Lower leg skin (tissue), 4 donors: ENCODE results near the gene POU2AF3. TPM values are rescaled to one million over a fixed set of nuclear protein-coding genes. Genes with fewer than 3 reads are reported as not detected.

ENCODE experiments used
- DNase-seq, 2 donors: peaks; one replicate each; pipeline ENCODE4 v3.0.0-alpha.2; 2019; ENCODE audit warnings: low spot score in 2 of 2
- H3K4me3 ChIP-seq: fragments of 200-600 bp; sonication (generic); 2 replicates; pipeline ENCODE4 v1.5.1; 2017; ENCODE audit warnings: mild to moderate bottlenecking, low read depth; ENCODE audit not compliant: poor library complexity, severe bottlenecking
- POLR2A ChIP-seq, 2 donors: fragments of 450-650 bp; IDR thresholded peaks; one replicate each; pipeline ENCODE4 v1.6.1; 2016 to 2017; ENCODE audit warnings: antibody characterized with exemption in 2 of 2, mild to moderate bottlenecking in 1 of 2, moderate library complexity in 1 of 2
- whole genome bisulfite sequencing, 2 donors: methylation state at CpG; one replicate each; pipeline ENCODE4 v1.1.5; 2018; 5-methylcytosine and 5-hydroxymethylcytosine counted together
- intact Hi-C: fragments of 100-400 bp; cut with DNase I; formaldehyde crosslinking; loops from one replicate; pipeline ENCODE4 v1.15.0; 2023; ENCODE audit warnings: low total_unique reads
- total RNA-seq, 4 donors: library from RNA; depleted of rRNA; stranded (reverse); fragments of >200 nt; gene quantifications; one replicate each; pipeline ENCODE4 v1.1.0, GENCODE V29; 2016
- TF ChIP-seq, protein P1 (sequence below), 3 donors: fragments of 450-650 bp; IDR thresholded peaks; one replicate each; pipeline ENCODE4 v1.5.1; 2016; ENCODE audit warnings: antibody characterized with exemption in 3 of 3, mild to moderate bottlenecking in 3 of 3, moderate library complexity in 2 of 3

The POU2AF3 gene
- total RNA-seq, 4 donors from 2014 or later = not detected

DNA sequence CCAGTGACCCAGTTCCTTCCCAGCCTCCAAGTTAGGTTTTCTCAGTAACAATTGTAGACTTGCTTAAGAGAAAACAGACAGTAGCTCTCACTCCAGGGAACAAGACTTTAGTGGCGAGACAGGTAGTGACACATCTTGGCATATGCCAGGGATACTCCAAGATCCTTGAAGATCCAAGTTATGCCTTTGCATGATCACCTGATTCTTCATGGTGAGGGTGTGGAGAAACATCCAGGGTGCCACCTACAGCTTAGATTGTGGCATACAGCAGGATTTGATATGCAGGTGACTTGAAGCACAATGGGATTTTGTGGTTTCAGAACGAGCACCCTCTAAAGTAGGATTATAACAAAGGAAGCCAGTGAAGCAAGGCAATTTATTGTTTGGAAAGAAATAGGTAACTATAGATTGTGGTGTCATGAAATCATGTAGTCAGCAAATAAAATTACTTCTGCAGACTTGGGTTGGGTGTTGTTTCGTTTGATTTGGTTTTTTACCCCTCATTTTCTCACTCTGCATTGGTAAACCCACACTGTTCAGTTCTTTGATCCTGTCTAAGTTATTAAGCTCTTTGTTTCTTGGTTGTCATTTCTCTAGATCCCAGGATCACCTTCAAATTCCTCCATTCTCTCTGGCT, 9.2 kb downstream of the POU2AF3 start:
- TF ChIP-seq, protein P1, sequence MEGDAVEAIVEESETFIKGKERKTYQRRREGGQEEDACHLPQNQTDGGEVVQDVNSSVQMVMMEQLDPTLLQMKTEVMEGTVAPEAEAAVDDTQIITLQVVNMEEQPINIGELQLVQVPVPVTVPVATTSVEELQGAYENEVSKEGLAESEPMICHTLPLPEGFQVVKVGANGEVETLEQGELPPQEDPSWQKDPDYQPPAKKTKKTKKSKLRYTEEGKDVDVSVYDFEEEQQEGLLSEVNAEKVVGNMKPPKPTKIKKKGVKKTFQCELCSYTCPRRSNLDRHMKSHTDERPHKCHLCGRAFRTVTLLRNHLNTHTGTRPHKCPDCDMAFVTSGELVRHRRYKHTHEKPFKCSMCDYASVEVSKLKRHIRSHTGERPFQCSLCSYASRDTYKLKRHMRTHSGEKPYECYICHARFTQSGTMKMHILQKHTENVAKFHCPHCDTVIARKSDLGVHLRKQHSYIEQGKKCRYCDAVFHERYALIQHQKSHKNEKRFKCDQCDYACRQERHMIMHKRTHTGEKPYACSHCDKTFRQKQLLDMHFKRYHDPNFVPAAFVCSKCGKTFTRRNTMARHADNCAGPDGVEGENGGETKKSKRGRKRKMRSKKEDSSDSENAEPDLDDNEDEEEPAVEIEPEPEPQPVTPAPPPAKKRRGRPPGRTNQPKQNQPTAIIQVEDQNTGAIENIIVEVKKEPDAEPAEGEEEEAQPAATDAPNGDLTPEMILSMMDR (IDR thresholded peaks at IDR 0.05) = no peak
- TF ChIP-seq POLR2A (IDR thresholded peaks at IDR 0.05) = no peak
- 68 to 79% methylated on average over 3 of the region's 3 CpGs for WGBS, 2 donors
- H3K4me3 ChIP-seq = no peak overlapping the region
- intact Hi-C loops = no loop called here
- no peak for DNase-seq

DNA sequence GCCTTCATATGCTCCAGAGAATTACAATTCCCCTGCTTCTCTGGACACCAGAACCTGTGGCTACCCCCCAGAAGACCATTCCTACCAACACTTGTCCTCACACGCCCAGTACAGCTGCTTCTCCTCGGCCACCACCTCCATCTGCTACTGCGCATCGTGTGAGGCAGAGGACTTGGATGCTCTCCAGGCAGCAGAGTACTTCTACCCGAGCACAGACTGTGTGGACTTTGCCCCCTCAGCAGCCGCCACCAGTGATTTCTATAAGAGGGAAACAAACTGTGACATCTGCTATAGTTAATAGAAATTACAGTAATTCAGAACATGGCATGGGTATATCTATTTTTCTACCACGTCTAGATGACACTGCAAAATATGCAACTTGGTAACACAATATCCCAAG, 9.8 kb downstream of the POU2AF3 start:
- intact Hi-C loops = no loop called here
- no peak for DNase-seq
- TF ChIP-seq, protein P1 (IDR thresholded peaks at IDR 0.05) = no peak
- no peak for TF ChIP-seq POLR2A (IDR thresholded peaks at IDR 0.05)
- H3K4me3 ChIP-seq = no peak overlapping the region
- WGBS, 2 donors = 73% methylated on average over 7 of the region's 7 CpGs

DNA sequence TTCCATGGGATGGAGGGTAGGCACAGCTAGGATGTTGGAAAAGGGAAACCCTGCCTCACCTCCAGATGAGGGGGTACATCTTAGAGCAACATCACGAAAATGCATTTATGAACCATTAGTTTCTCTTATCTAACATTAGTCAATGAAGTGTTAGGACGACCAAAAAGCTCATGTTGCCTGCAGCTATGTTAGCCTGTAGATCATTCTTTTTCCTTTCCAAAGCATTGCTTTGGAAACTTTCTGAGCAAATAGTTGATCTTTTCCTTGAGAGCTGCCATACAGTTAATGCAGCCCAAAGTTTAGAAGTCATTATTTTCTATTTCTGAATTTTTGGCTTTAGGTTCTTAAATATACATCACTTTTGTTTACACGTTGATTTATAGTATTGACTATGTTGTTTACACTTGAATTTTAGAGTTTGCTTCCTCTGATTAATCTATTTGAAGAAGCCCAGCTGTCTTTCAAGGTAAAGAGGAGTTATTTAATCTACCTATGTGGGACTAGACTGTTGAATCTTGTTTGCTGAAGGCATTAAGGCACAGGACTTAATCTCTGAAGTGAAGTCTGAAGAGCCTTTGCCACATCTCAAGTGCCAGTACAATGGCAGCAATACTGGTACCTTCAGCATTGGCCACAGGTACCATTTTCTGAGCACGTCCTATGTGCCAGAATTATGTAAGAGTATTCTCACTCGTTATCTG, 11.0 kb downstream of the POU2AF3 start:
- intact Hi-C loops = no loop called here
- WGBS, 2 donors = 68 to 76% methylated on average over 5 of the region's 5 CpGs
- H3K4me3 ChIP-seq = no peak overlapping the region
- TF ChIP-seq, protein P1 (IDR thresholded peaks at IDR 0.05) = no peak
- no peak for TF ChIP-seq POLR2A (IDR thresholded peaks at IDR 0.05)
- DNase-seq = no peak

DNA sequence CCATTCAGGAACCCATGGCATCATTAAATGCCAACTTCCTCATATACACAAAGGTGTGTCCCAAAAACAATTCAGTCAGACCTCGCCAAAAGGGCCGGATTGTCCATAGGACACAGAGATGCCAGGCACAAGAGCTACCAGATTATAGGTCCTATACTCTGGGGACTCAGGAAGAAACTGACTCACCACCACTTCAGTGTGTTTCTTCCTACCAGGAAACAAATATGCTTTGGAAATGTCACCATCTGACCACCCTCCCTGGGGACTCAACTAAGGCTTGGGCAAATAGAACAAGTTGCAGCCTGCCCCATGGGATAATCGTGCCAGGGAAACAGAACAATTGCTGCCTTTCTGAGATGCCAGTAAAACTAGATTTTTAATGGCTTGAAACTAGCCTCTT, 11.7 kb downstream of the POU2AF3 start:
- intact Hi-C loops = no loop called here
- no peak for TF ChIP-seq POLR2A (IDR thresholded peaks at IDR 0.05)
- TF ChIP-seq, protein P1 (IDR thresholded peaks at IDR 0.05) = no peak
- no peak overlapping the region for H3K4me3 ChIP-seq
- no peak for DNase-seq
- WGBS, 2 donors = 54 to 59% methylated on average over 3 of the region's 3 CpGs

DNA sequence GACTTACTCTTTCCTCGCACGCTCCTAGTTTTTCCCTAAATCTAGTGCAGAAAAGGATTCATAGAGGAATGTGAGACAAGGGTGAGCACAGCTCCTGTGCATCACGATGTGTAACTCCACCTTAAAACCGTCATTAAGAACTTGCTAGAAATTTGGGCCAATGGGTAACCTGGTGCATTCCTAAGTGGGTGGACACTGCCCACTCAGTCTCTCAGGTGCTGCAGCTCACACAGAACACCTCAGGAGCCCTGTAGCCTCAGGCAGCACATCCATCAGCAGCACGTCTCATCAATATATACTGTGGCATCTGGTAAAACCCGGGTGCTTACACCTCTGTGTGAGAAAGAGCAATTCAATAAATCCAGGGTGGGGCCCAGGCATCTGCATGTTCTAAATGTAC, 12.4 kb downstream of the POU2AF3 start:
- H3K4me3 ChIP-seq = no peak overlapping the region
- intact Hi-C loops = no loop called here
- WGBS, 2 donors = 79 to 92% methylated on average over 6 of the region's 6 CpGs
- TF ChIP-seq POLR2A (IDR thresholded peaks at IDR 0.05) = no peak
- TF ChIP-seq, protein P1 (IDR thresholded peaks at IDR 0.05) = no peak
- no peak for DNase-seq
